ENCODE results near the gene VAC14. TPM values are rescaled to one million over a fixed set of nuclear protein-coding genes. Genes with fewer than 3 reads are reported as not detected.

VAC14 gene
- total RNA-seq, 4 donors from 2014 or later = 25.7 to 49.5 (median 40.4) TPM

DNA sequence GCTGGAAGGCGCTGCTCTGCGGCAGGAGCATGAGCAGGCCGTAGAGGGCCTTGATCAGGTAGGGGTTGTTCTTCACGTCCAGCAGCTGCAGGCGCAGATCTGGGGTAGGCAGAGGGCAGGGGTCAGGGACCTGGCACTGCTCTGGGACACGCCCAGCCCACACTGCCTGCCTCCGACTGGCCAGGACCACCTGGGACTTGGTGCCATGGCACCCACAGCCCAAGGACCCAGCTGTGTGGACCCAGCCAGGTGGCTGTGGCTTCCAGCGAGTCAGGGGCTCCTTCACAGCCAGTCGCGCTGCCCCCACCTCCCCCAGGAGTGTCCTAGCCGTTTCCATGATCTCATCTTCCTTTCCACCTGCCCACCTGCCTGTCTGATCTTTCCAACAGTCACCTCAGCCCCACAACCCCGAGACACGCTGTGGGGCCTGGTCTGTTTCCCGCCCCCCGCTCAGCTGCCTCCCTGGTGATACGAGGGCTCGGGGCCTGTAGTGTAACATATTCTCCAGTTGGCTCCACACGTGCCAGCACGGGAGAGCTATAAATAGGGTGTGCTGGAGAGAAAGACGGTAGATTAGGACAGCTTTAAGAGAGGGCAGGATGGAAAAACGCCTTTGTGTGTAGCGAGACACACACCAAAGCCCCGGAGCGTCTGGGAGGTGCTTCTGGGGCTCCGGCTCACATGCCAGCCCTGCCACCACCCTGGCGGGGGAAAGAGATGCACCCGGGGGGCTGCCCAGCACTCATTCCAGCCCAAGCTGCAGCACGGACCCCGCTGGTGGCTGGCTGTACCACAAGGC is 107.9 kb downstream of the VAC14 start:
- Histone ChIP-seq H3K27ac (peak overlapping the region; percentile 81 to 97 (median 91)), H3K9me3 (no peaks in the 10 kb centered on the region), H3K36me3 (peaks cover 0 to 3% (median 0%) of the 10 kb centered on the region in 3 donors), H3K4me1 (peaks cover 13 to 100% (median 82%) of the 10 kb centered on the region in 4 donors), H3K27me3 (no peaks in the 10 kb centered on the region), H3K4me3 (no peak overlapping the region)
- no peak for TF ChIP-seq POLR2A (IDR thresholded peaks at IDR 0.05)
- no peak for DNase-seq (ENCODE audit: low spot score in 2 of 2)
- WGBS, 2 donors = 57 to 70% methylated on average over 24 to 28 of the region's 29 CpGs

GRCh38 chr16:70692130-70692872 is 108.7 kb downstream of the VAC14 start:
- TF ChIP-seq POLR2A (IDR thresholded peaks at IDR 0.05) (no peak), CTCF (IDR thresholded peaks at IDR 0.05) (no peak), EP300 (IDR thresholded peaks at IDR 0.05) (peak in 1 of 2 donors; percentile 10)
- no peak for DNase-seq (ENCODE audit: low spot score in 2 of 2)
- Histone ChIP-seq H3K36me3 (peaks cover 0 to 3% (median 0%) of the 10 kb centered on the region in 3 donors), H3K27ac (peak overlapping the region; percentile 81 to 97 (median 91)), H3K27me3 (no peaks in the 10 kb centered on the region), H3K9me3 (no peaks in the 10 kb centered on the region), H3K4me3 (no peak overlapping the region), H3K4me1 (peaks cover 9 to 100% (median 82%) of the 10 kb centered on the region in 4 donors)
- 28 to 36% methylated on average over 3 to 9 of the region's 14 CpGs for WGBS, 2 donors

GRCh38 chr16:70691223-70692129 is 109.5 kb downstream of the VAC14 start:
- peak overlapping the region; percentile 81 to 97 (median 91) for H3K27ac ChIP-seq
- TF ChIP-seq EP300 (IDR thresholded peaks at IDR 0.05) = peak in 1 of 2 donors; percentile 89
- no peak for TF ChIP-seq CTCF (IDR thresholded peaks at IDR 0.05)
- peak; percentile 20 to 24 for TF ChIP-seq POLR2A (IDR thresholded peaks at IDR 0.05)
- peaks cover 0 to 3% (median 0%) of the 10 kb centered on the region in 3 donors for H3K36me3 ChIP-seq
- no peak overlapping the region for H3K4me3 ChIP-seq
- H3K9me3 ChIP-seq = no peaks in the 10 kb centered on the region
- peaks cover 9 to 100% (median 83%) of the 10 kb centered on the region in 4 donors for H3K4me1 ChIP-seq
- DNase-seq (ENCODE audit: low spot score in 2 of 2) = peak; percentile 70 to 74
- H3K27me3 ChIP-seq = no peaks in the 10 kb centered on the region
- 43 to 56% methylated on average over 25 to 26 of the region's 26 CpGs for WGBS, 2 donors

DNA sequence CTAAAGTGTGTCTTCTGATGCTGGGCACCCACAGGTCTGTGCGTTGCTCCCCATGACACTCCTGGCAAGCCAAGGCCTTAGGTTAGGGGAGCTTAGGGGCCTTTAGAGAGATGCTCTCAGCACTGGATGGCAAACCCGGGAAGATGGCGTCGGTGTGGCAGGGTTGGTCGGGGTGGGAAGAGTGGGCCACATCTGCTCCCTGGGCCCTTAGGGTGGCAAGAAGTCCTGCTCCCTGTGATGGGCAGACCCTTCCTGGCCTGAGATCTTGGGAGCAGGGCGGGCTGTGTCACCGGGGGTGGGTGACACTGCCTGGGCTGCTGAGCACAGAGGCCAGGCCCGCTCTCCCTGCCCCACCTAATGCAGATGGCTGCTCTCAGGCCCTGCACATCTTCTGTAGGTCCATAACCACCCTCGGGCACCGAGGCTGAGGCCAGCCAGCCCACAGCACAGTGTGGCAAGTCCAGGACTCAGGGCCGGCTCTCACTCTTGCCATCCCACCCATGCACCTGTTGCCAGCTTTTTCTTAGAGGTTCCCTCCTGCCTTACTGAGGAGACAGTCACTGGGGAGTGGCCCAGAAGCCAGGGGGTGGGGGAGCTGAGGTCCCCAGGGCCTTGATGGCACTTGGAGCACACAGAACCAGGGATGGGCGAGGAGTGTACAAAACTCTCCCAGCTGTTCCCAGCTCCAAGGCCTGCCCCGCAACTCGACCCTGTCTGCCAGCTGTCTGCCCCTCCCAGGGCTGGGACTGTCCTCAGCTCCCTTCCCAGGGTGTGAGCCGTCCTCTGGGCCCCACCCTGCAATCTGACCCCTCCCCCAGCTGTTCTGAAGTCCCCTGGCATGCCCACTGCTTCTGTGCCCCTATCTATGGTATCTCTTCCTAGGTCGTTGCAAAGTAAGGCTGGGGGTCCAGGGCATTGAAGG is 110.7 kb downstream of the VAC14 start:
- no peak for DNase-seq (ENCODE audit: low spot score in 2 of 2)
- peaks cover 9 to 91% (median 84%) of the 10 kb centered on the region in 4 donors for H3K4me1 ChIP-seq

More for the DNA sequence above, 110.7 kb downstream of the VAC14 start:
- TF ChIP-seq EP300 (IDR thresholded peaks at IDR 0.05) (no peak), POLR2A (IDR thresholded peaks at IDR 0.05) (no peak), CTCF (IDR thresholded peaks at IDR 0.05) (no peak)
- Histone ChIP-seq H3K4me3 (no peak overlapping the region), H3K36me3 (peaks cover 0 to 3% (median 0%) of the 10 kb centered on the region in 3 donors), H3K27me3 (no peaks in the 10 kb centered on the region), H3K9me3 (no peaks in the 10 kb centered on the region), H3K27ac (peak overlapping the region; percentile 81 to 97 (median 91))
- 79 to 81% methylated on average over 13 to 15 of the region's 16 CpGs for WGBS, 2 donors
